ENCODE results near the gene GRID1. TPM values are rescaled to one million over a fixed set of nuclear protein-coding genes. Genes with fewer than 3 reads are reported as not detected.

Gene GRID1
- total RNA-seq, 1 experiment from 2014 or later = 0.37 TPM

DNA sequence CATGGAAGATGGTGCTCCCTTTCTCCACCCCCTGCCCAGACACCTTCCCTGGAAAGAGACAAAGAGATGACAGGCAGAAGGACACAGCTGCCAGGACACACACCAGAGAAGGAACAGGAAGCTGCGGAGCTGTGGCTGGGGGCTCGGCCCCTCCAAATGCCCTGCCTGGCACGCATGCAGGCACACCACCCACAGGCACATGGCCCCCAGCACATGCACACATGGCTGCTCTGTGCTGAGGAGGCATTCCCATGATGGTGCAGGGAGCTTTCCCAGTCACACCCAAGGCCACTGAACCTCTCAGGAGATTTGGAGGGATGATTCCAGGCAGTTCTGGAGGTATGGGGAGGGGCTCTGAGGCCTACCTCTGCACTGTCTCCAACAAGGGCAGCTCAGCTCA is 143.3 kb downstream of the GRID1 start:
- no peak for ATAC-seq
- H3K27ac Mint-ChIP-seq = no peak overlapping the region
- TF ChIP-seq, protein P1, sequence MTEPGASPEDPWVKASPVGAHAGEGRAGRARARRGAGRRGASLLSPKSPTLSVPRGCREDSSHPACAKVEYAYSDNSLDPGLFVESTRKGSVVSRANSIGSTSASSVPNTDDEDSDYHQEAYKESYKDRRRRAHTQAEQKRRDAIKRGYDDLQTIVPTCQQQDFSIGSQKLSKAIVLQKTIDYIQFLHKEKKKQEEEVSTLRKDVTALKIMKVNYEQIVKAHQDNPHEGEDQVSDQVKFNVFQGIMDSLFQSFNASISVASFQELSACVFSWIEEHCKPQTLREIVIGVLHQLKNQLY (CRISPR knock-in tag; IDR thresholded peaks at IDR 0.05) = no peak
- TF ChIP-seq, protein P2, sequence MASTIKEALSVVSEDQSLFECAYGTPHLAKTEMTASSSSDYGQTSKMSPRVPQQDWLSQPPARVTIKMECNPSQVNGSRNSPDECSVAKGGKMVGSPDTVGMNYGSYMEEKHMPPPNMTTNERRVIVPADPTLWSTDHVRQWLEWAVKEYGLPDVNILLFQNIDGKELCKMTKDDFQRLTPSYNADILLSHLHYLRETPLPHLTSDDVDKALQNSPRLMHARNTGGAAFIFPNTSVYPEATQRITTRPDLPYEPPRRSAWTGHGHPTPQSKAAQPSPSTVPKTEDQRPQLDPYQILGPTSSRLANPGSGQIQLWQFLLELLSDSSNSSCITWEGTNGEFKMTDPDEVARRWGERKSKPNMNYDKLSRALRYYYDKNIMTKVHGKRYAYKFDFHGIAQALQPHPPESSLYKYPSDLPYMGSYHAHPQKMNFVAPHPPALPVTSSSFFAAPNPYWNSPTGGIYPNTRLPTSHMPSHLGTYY (CRISPR knock-in tag; IDR thresholded peaks at IDR 0.05) = no peak
- TF ChIP-seq, protein P3, sequence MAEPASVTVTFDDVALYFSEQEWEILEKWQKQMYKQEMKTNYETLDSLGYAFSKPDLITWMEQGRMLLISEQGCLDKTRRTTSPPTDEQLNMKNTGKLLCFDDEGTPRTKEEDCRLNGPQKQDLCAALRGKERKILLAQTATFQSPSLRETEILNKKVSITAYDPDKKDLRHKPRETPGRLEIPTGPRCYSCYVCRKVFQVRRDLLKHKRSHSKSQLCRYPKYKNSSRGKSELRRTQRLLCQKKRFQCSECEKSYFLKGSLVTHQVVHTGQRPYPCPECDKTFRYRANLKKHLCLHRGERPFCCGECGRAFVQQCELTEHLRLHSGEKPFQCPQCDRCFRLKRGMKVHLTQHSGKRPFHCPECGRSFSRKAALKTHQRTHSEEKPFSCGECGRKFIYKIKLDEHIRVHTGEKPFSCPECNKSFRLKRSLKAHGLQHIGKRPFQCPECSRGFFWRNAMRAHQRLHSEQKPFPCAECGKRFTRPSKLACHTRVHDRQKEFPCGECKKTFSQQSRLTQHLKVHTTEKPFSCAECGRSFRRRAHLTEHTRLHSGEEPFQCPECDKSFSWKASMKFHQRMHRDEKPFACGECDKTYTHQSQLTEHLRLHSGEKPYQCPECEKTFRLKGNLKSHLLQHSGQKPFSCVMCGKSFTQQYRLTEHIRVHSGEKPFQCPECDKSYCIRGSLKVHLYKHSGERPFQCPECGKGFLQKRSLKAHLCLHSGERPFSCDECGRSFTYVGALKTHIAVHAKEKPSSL (CRISPR knock-in tag; conservative IDR thresholded peaks at IDR 0.05) = no peak
- TF ChIP-seq, protein P4, sequence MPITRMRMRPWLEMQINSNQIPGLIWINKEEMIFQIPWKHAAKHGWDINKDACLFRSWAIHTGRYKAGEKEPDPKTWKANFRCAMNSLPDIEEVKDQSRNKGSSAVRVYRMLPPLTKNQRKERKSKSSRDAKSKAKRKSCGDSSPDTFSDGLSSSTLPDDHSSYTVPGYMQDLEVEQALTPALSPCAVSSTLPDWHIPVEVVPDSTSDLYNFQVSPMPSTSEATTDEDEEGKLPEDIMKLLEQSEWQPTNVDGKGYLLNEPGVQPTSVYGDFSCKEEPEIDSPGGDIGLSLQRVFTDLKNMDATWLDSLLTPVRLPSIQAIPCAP (CRISPR knock-in tag; IDR thresholded peaks at IDR 0.05) = no peak
- TF ChIP-seq MYBL2 (CRISPR knock-in tag; IDR thresholded peaks at IDR 0.05) (no peak), ZNF121 (CRISPR knock-in tag; IDR thresholded peaks at IDR 0.05) (no peak), ZNF416 (CRISPR knock-in tag; IDR thresholded peaks at IDR 0.05) (no peak)
- H3K9me3 Mint-ChIP-seq = no peaks in the 10 kb centered on the region
- POLR2A ChIA-PET = no interaction called here
- H3K4me1 Mint-ChIP-seq = peaks cover 15% of the 10 kb centered on the region
- H3K36me3 Mint-ChIP-seq = no peaks in the 10 kb centered on the region
- no peak for DNase-seq (ENCODE audit: low spot score)
- no peaks in the 10 kb centered on the region; the same call in 1 of the 2 replicates for H3K27me3 Mint-ChIP-seq (ENCODE audit: low read depth)
- no peak overlapping the region for H3K4me3 Mint-ChIP-seq
- CTCF ChIA-PET = interaction anchor here (1.0 kb wide), 1 partner anchor 126 kb away, joined by 3 read pairs; no protein-coding TSS in a partner anchor

DNA sequence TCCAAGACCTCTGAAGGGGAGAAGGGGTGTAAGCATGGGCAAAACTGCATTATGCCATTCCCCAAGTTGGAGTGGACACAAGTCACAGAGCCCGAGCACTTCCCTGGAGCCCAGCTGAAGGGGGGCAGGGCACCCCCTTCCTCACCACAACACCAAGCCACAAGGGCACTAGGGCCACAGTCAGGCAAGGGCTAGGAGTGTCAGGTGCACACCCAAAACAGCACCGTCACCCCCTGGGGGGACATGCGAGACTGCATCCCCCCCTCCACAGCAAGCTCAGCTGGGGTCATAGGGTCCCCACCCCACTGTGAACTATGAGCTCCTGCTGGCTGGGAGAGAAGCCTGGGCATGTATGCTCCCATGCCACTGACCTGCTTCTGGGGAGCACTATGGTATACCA is 143.9 kb downstream of the GRID1 start:
- no peak for ATAC-seq
- Mint-ChIP-seq H3K4me3 (no peak overlapping the region), H3K36me3 (no peaks in the 10 kb centered on the region), H3K4me1 (peaks cover 15% of the 10 kb centered on the region), H3K9me3 (no peaks in the 10 kb centered on the region), H3K27me3 (ENCODE audit: low read depth) (no peaks in the 10 kb centered on the region; the same call in 1 of the 2 replicates), H3K27ac (no peak overlapping the region)
- ChIA-PET POLR2A (no interaction called here), CTCF (interaction anchor here (1.0 kb wide), 1 partner anchor 127 kb away, joined by 3 read pairs; no protein-coding TSS in a partner anchor)
- no peak for DNase-seq (ENCODE audit: low spot score)
- TF ChIP-seq FOXK1 (CRISPR knock-in tag; IDR thresholded peaks at IDR 0.05) (no peak), ZNF671 (CRISPR knock-in tag; IDR thresholded peaks at IDR 0.05) (no peak), PRRX2 (CRISPR knock-in tag; IDR thresholded peaks at IDR 0.05) (no peak), JAZF1 (CRISPR knock-in tag; IDR thresholded peaks at IDR 0.05) (no peak), GTF2I (CRISPR knock-in tag; conservative IDR thresholded peaks at IDR 0.05) (no peak), CREB1 (CRISPR knock-in tag; IDR thresholded peaks at IDR 0.05) (no peak), ZNF423 (CRISPR knock-in tag; IDR thresholded peaks at IDR 0.05) (no peak)
- TF ChIP-seq, protein P5, sequence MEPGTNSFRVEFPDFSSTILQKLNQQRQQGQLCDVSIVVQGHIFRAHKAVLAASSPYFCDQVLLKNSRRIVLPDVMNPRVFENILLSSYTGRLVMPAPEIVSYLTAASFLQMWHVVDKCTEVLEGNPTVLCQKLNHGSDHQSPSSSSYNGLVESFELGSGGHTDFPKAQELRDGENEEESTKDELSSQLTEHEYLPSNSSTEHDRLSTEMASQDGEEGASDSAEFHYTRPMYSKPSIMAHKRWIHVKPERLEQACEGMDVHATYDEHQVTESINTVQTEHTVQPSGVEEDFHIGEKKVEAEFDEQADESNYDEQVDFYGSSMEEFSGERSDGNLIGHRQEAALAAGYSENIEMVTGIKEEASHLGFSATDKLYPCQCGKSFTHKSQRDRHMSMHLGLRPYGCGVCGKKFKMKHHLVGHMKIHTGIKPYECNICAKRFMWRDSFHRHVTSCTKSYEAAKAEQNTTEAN (CRISPR knock-in tag; IDR thresholded peaks at IDR 0.05) = no peak
- TF ChIP-seq, protein P6, sequence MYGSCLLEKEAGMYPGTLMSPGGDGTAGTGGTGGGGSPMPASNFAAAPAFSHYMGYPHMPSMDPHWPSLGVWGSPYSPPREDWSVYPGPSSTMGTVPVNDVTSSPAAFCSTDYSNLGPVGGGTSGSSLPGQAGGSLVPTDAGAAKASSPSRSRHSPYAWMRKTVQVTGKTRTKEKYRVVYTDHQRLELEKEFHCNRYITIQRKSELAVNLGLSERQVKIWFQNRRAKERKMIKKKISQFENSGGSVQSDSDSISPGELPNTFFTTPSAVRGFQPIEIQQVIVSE (CRISPR knock-in tag; IDR thresholded peaks at IDR 0.05; ENCODE audit: borderline replicate concordance) = no peak
- TF ChIP-seq, protein P7, sequence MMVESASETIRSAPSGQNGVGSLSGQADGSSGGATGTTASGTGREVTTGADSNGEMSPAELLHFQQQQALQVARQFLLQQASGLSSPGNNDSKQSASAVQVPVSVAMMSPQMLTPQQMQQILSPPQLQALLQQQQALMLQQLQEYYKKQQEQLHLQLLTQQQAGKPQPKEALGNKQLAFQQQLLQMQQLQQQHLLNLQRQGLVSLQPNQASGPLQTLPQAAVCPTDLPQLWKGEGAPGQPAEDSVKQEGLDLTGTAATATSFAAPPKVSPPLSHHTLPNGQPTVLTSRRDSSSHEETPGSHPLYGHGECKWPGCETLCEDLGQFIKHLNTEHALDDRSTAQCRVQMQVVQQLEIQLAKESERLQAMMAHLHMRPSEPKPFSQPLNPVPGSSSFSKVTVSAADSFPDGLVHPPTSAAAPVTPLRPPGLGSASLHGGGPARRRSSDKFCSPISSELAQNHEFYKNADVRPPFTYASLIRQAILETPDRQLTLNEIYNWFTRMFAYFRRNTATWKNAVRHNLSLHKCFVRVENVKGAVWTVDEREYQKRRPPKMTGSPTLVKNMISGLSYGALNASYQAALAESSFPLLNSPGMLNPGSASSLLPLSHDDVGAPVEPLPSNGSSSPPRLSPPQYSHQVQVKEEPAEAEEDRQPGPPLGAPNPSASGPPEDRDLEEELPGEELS (CRISPR knock-in tag; IDR thresholded peaks at IDR 0.05) = no peak
- TF ChIP-seq, protein P1 (CRISPR knock-in tag; IDR thresholded peaks at IDR 0.05) = no peak
- TF ChIP-seq, protein P8, sequence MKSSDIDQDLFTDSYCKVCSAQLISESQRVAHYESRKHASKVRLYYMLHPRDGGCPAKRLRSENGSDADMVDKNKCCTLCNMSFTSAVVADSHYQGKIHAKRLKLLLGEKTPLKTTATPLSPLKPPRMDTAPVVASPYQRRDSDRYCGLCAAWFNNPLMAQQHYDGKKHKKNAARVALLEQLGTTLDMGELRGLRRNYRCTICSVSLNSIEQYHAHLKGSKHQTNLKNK (CRISPR knock-in tag; IDR thresholded peaks at IDR 0.05) = no peak
- TF ChIP-seq, protein P9, sequence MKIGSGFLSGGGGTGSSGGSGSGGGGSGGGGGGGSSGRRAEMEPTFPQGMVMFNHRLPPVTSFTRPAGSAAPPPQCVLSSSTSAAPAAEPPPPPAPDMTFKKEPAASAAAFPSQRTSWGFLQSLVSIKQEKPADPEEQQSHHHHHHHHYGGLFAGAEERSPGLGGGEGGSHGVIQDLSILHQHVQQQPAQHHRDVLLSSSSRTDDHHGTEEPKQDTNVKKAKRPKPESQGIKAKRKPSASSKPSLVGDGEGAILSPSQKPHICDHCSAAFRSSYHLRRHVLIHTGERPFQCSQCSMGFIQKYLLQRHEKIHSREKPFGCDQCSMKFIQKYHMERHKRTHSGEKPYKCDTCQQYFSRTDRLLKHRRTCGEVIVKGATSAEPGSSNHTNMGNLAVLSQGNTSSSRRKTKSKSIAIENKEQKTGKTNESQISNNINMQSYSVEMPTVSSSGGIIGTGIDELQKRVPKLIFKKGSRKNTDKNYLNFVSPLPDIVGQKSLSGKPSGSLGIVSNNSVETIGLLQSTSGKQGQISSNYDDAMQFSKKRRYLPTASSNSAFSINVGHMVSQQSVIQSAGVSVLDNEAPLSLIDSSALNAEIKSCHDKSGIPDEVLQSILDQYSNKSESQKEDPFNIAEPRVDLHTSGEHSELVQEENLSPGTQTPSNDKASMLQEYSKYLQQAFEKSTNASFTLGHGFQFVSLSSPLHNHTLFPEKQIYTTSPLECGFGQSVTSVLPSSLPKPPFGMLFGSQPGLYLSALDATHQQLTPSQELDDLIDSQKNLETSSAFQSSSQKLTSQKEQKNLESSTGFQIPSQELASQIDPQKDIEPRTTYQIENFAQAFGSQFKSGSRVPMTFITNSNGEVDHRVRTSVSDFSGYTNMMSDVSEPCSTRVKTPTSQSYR (CRISPR knock-in tag; IDR thresholded peaks at IDR 0.05) = no peak
- TF ChIP-seq, protein P10, sequence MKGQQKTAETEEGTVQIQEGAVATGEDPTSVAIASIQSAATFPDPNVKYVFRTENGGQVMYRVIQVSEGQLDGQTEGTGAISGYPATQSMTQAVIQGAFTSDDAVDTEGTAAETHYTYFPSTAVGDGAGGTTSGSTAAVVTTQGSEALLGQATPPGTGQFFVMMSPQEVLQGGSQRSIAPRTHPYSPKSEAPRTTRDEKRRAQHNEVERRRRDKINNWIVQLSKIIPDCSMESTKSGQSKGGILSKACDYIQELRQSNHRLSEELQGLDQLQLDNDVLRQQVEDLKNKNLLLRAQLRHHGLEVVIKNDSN (CRISPR knock-in tag; IDR thresholded peaks at IDR 0.05) = no peak

Measured in WTC11 (cell line).